Suprapubic skin (tissue), 3 donors: ENCODE results near the gene CD36.

Experiments
- POLR2A ChIP-seq, 2 donors: fragments of 450-650 bp; IDR thresholded peaks; one replicate each; pipeline ENCODE4 v1.6.1; 2017; ENCODE audit warnings: antibody characterized with exemption in 2 of 2, mild to moderate bottlenecking in 2 of 2, moderate library complexity in 2 of 2
- TF ChIP-seq, protein P1 (sequence below), 2 donors: fragments of 200-600 bp in 1 of 2; fragments of 450-650 bp in 1 of 2; sonication (generic) in 1 of 2; IDR thresholded peaks; one replicate each; pipeline ENCODE4 v1.5.1; 2016 to 2019; ENCODE audit warnings: antibody characterized with exemption in 2 of 2, mild to moderate bottlenecking in 1 of 2, moderate library complexity in 1 of 2

- TF ChIP-seq, protein P1, sequence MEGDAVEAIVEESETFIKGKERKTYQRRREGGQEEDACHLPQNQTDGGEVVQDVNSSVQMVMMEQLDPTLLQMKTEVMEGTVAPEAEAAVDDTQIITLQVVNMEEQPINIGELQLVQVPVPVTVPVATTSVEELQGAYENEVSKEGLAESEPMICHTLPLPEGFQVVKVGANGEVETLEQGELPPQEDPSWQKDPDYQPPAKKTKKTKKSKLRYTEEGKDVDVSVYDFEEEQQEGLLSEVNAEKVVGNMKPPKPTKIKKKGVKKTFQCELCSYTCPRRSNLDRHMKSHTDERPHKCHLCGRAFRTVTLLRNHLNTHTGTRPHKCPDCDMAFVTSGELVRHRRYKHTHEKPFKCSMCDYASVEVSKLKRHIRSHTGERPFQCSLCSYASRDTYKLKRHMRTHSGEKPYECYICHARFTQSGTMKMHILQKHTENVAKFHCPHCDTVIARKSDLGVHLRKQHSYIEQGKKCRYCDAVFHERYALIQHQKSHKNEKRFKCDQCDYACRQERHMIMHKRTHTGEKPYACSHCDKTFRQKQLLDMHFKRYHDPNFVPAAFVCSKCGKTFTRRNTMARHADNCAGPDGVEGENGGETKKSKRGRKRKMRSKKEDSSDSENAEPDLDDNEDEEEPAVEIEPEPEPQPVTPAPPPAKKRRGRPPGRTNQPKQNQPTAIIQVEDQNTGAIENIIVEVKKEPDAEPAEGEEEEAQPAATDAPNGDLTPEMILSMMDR (IDR thresholded peaks at IDR 0.05), result no peak
- TF ChIP-seq POLR2A (IDR thresholded peaks at IDR 0.05), result no peak
Observed at GRCh38 chr7:80682744-80683143, 44.3 kb downstream of the CD36 start.
